GM21717 (cell line): ENCODE data around the gene FPGT.
"Not testable (repeated sequence)": the region's sequence is repeated elsewhere in the genome, so short reads cannot be mapped to it uniquely, and the experiment has no call there.

ENCODE experiments used
- ATAC-seq: cut with Tn5 transposase; IDR thresholded peaks from one replicate; pipeline ENCODE4 v1.9.1; 2021; ENCODE audit warnings: mild to moderate bottlenecking, moderate library complexity; ENCODE audit not compliant: unreplicated experiment

FPGT gene

GRCh38 chr1:74197657-74198552, at the start of gene FPGT, which contains the start of gene LRRIQ3:
FPGT (plus strand) TSS chr1:74198242; CDS start chr1:74198279, 37 bp downstream.
LRRIQ3 (minus strand) TSS chr1:74198176; CDS start chr1:74183684, 14,492 bp downstream.
- ATAC-seq = peak; percentile 95

- ATAC-seq = no peak
Measured at GRCh38 chr1:74160046-74160445, 38.0 kb upstream of the FPGT start.

GRCh38 chr1:74161497-74161896, 36.5 kb upstream of the FPGT start:
- ATAC-seq = no peak

GRCh38 chr1:74162333-74162732, 35.7 kb upstream of the FPGT start:
- no peak for ATAC-seq

- ATAC-seq = not testable (repeated sequence)
Measured at GRCh38 chr1:74174423-74174822, 23.6 kb upstream of the FPGT start.

- ATAC-seq = no peak
Measured at GRCh38 chr1:74180490-74180889, 17.6 kb upstream of the FPGT start.

- ATAC-seq = no peak
Measured at GRCh38 chr1:74193908-74194307, 4.1 kb upstream of the FPGT start.

- ATAC-seq = no peak
Measured at GRCh38 chr1:74195339-74195738, 2.7 kb upstream of the FPGT start.

- ATAC-seq = no peak
Measured at GRCh38 chr1:74197255-74197654, 787 bp upstream of the FPGT start.

GRCh38 chr1:74199504-74199903, 1.5 kb downstream of the FPGT start:
- no peak for ATAC-seq

GRCh38 chr1:74205266-74205665, 7.2 kb downstream of the FPGT start:
- ATAC-seq = no peak

- no peak for ATAC-seq
Measured at GRCh38 chr1:74215229-74215628, 17.2 kb downstream of the FPGT start.

- no peak for ATAC-seq
Measured at GRCh38 chr1:74222701-74223100, 24.7 kb downstream of the FPGT start.

- no peak for ATAC-seq
Measured at GRCh38 chr1:74223453-74223852, 25.4 kb downstream of the FPGT start.

- no peak for ATAC-seq
Measured at GRCh38 chr1:74235153-74235552, 37.1 kb downstream of the FPGT start, which contains the start of gene TNNI3K. TNNI3K (plus strand) TSS chr1:74235387; CDS start chr1:74235452, 65 bp downstream.

GRCh38 chr1:74236440-74236839, 38.4 kb downstream of the FPGT start:
- ATAC-seq = no peak

- no peak for ATAC-seq
Measured at GRCh38 chr1:74237035-74237434, 39.0 kb downstream of the FPGT start.

- ATAC-seq = no peak
Measured at GRCh38 chr1:74237787-74238186, 39.7 kb downstream of the FPGT start.

GRCh38 chr1:74245168-74245772, 47.2 kb downstream of the FPGT start:
- no peak for ATAC-seq

- ATAC-seq = no peak
Measured at GRCh38 chr1:74246315-74246714, 48.3 kb downstream of the FPGT start.

GRCh38 chr1:74247881-74248528, 50.0 kb downstream of the FPGT start:
- no peak for ATAC-seq
